Measurements from ENCODE around the gene C6orf47.

- TF ChIP-seq CTCF (IDR thresholded peaks at IDR 0.05; ENCODE audit: low read length) (no peak), EZH2 (IDR thresholded peaks at IDR 0.05; ENCODE audit: borderline replicate concordance, low read length) (no peak)
Measured at GRCh38 chr6:31677955-31678354, 17.4 kb upstream of the C6orf47 start.

Data from OCI-LY1 (cell line).